Cardiac fibroblast (primary cell): ENCODE measurements around the gene APOL3.

Experiments used
- DNase-seq, 2 donors: peaks; one replicate each; pipeline versions ENCODE4 v3.0.0 to v3.0.0-alpha.2; 2010; ENCODE audit warnings: low read depth in 2 of 2
- H3K4me3 ChIP-seq, 2 donors: replicated peaks in 1 of 2; 1 replicate in 1 of 2; 2 replicates in 1 of 2; pipeline ENCODE4 v1.5.1; 2011; ENCODE audit warnings: low read depth in 2 of 2, low read length in 2 of 2, mild to moderate bottlenecking in 2 of 2, moderate library complexity in 1 of 2
- CTCF ChIP-seq: IDR thresholded peaks from one replicate; pipeline ENCODE4 v1.5.1; 2011; ENCODE audit warnings: low read depth, mild to moderate bottlenecking, low read length, inconsistent platforms

Gene APOL3

GRCh38 chr22:36151006-36151595, 9.5 kb downstream of the APOL3 start:
- DNase-seq, result peak; percentile 53 to 54
- no peak overlapping the region for H3K4me3 ChIP-seq
- no peak for TF ChIP-seq CTCF

GRCh38 chr22:36149441-36149840, 11.1 kb downstream of the APOL3 start:
- TF ChIP-seq CTCF, result no peak
- H3K4me3 ChIP-seq, result no peak overlapping the region
- peak; percentile 33 to 84 for DNase-seq

GRCh38 chr22:36148411-36148810, 12.1 kb downstream of the APOL3 start:
- H3K4me3 ChIP-seq, result no peak overlapping the region
- no peak for DNase-seq
- no peak for TF ChIP-seq CTCF

- no peak for TF ChIP-seq CTCF
- DNase-seq, result peak in 1 of 2 donors; percentile 19
- H3K4me3 ChIP-seq, result no peak overlapping the region
Measured at GRCh38 chr22:36147196-36147791, 13.3 kb downstream of the APOL3 start.

- H3K4me3 ChIP-seq, result no peak overlapping the region
- peak; percentile 30 to 34 for DNase-seq
- no peak for TF ChIP-seq CTCF
Measured at GRCh38 chr22:36145881-36146280, 14.7 kb downstream of the APOL3 start.

GRCh38 chr22:36144886-36145541, 15.5 kb downstream of the APOL3 start:
- peak; percentile 88 to 89 for DNase-seq
- H3K4me3 ChIP-seq, result no peak overlapping the region
- TF ChIP-seq CTCF, result peak; percentile 85
